ENCODE measurements around the gene RPL14. TPM values are rescaled to one million over a fixed set of nuclear protein-coding genes. Genes with fewer than 3 reads are reported as not detected.

The RPL14 gene
- total RNA-seq, 1 donor from 2014 or later: 303 TPM

- H3K27ac ChIP-seq (ENCODE audit: low read depth, low read length): no peak overlapping the region
- no peak overlapping the region for H3K9ac ChIP-seq (ENCODE audit: low read depth in 1 of 3, low read length in 3 of 3)
- H3K9me3 ChIP-seq (ENCODE audit: control insufficient read depth in 3 of 3, low read length in 3 of 3): no peaks in the 10 kb centered on the region
- H3K4me1 ChIP-seq (ENCODE audit: control insufficient read depth in 3 of 3, insufficient read depth in 3 of 3, low read length in 3 of 3): no peaks in the 10 kb centered on the region
- no peak overlapping the region for H3K4me3 ChIP-seq (ENCODE audit: low read length in 3 of 3)
- peaks cover 8 to 18% (median 15%) of the 10 kb centered on the region in 3 donors for H3K36me3 ChIP-seq (ENCODE audit: control insufficient read depth in 3 of 3, insufficient read depth in 3 of 3, low read length in 3 of 3)
- no peaks in the 10 kb centered on the region for H3K27me3 ChIP-seq (ENCODE audit: control insufficient read depth in 3 of 3, insufficient read depth in 3 of 3, low read length in 3 of 3)
These were observed 11.3 kb upstream of the RPL14 start for GRCh38 chr3:40445880-40446279.

- Histone ChIP-seq H3K27me3 (ENCODE audit: control insufficient read depth in 3 of 3, insufficient read depth in 3 of 3, low read length in 3 of 3) (no peaks in the 10 kb centered on the region), H3K36me3 (ENCODE audit: control insufficient read depth in 3 of 3, insufficient read depth in 3 of 3, low read length in 3 of 3) (peaks cover 8 to 12% (median 12%) of the 10 kb centered on the region in 3 donors), H3K4me1 (ENCODE audit: control insufficient read depth in 3 of 3, insufficient read depth in 3 of 3, low read length in 3 of 3) (peaks cover 7 to 19% (median 16%) of the 10 kb centered on the region in 3 donors), H3K27ac (ENCODE audit: low read depth, low read length) (no peak overlapping the region), H3K9ac (ENCODE audit: low read depth in 1 of 3, low read length in 3 of 3) (no peak overlapping the region), H3K9me3 (ENCODE audit: control insufficient read depth in 3 of 3, low read length in 3 of 3) (no peaks in the 10 kb centered on the region), H3K4me3 (ENCODE audit: low read length in 3 of 3) (no peak overlapping the region)
These were observed 6.7 kb upstream of the RPL14 start for GRCh38 chr3:40450438-40450837.

- no peak overlapping the region for H3K4me3 ChIP-seq (ENCODE audit: low read length in 3 of 3)
- peaks cover 9 to 19% (median 19%) of the 10 kb centered on the region in 3 donors for H3K4me1 ChIP-seq (ENCODE audit: control insufficient read depth in 3 of 3, insufficient read depth in 3 of 3, low read length in 3 of 3)
- H3K36me3 ChIP-seq (ENCODE audit: control insufficient read depth in 3 of 3, insufficient read depth in 3 of 3, low read length in 3 of 3): peaks cover 2 to 6% (median 5%) of the 10 kb centered on the region in 3 donors
- H3K9me3 ChIP-seq (ENCODE audit: control insufficient read depth in 3 of 3, low read length in 3 of 3): no peaks in the 10 kb centered on the region
- H3K9ac ChIP-seq (ENCODE audit: low read depth in 1 of 3, low read length in 3 of 3): no peak overlapping the region
- H3K27ac ChIP-seq (ENCODE audit: low read depth, low read length): no peak overlapping the region
- H3K27me3 ChIP-seq (ENCODE audit: control insufficient read depth in 3 of 3, insufficient read depth in 3 of 3, low read length in 3 of 3): no peaks in the 10 kb centered on the region
These were observed 5.6 kb upstream of the RPL14 start for GRCh38 chr3:40451551-40451950.

GRCh38 chr3:40452057-40452456 is 5.1 kb upstream of the RPL14 start:
- no peaks in the 10 kb centered on the region for H3K9me3 ChIP-seq (ENCODE audit: control insufficient read depth in 3 of 3, low read length in 3 of 3)
- H3K9ac ChIP-seq (ENCODE audit: low read depth in 1 of 3, low read length in 3 of 3): peak overlapping the region in 2 of 3 donors; percentile 91 to 93
- H3K36me3 ChIP-seq (ENCODE audit: control insufficient read depth in 3 of 3, insufficient read depth in 3 of 3, low read length in 3 of 3): peaks cover 0 to 6% (median 5%) of the 10 kb centered on the region in 3 donors
- H3K27me3 ChIP-seq (ENCODE audit: control insufficient read depth in 3 of 3, insufficient read depth in 3 of 3, low read length in 3 of 3): no peaks in the 10 kb centered on the region
- peaks cover 9 to 19% (median 19%) of the 10 kb centered on the region in 3 donors for H3K4me1 ChIP-seq (ENCODE audit: control insufficient read depth in 3 of 3, insufficient read depth in 3 of 3, low read length in 3 of 3)
- H3K4me3 ChIP-seq (ENCODE audit: low read length in 3 of 3): peak overlapping the region; percentile 93 to 96 (median 95)
- H3K27ac ChIP-seq (ENCODE audit: low read depth, low read length): peak overlapping the region; percentile 94

GRCh38 chr3:40452562-40452875 is 4.6 kb upstream of the RPL14 start:
- peaks cover 0 to 6% (median 5%) of the 10 kb centered on the region in 3 donors for H3K36me3 ChIP-seq (ENCODE audit: control insufficient read depth in 3 of 3, insufficient read depth in 3 of 3, low read length in 3 of 3)
- peak overlapping the region; percentile 91 to 95 (median 93) for H3K9ac ChIP-seq (ENCODE audit: low read depth in 1 of 3, low read length in 3 of 3)
- H3K27ac ChIP-seq (ENCODE audit: low read depth, low read length): peak overlapping the region; percentile 94
- peak overlapping the region; percentile 93 to 96 (median 95) for H3K4me3 ChIP-seq (ENCODE audit: low read length in 3 of 3)
- H3K4me1 ChIP-seq (ENCODE audit: control insufficient read depth in 3 of 3, insufficient read depth in 3 of 3, low read length in 3 of 3): peaks cover 9 to 22% (median 19%) of the 10 kb centered on the region in 3 donors
- no peaks in the 10 kb centered on the region for H3K27me3 ChIP-seq (ENCODE audit: control insufficient read depth in 3 of 3, insufficient read depth in 3 of 3, low read length in 3 of 3)
- no peaks in the 10 kb centered on the region for H3K9me3 ChIP-seq (ENCODE audit: control insufficient read depth in 3 of 3, low read length in 3 of 3)

- peak overlapping the region; percentile 93 to 96 (median 95) for H3K4me3 ChIP-seq (ENCODE audit: low read length in 3 of 3)
- H3K9me3 ChIP-seq (ENCODE audit: control insufficient read depth in 3 of 3, low read length in 3 of 3): no peaks in the 10 kb centered on the region
- peak overlapping the region; percentile 91 to 95 (median 93) for H3K9ac ChIP-seq (ENCODE audit: low read depth in 1 of 3, low read length in 3 of 3)
- peaks cover 0 to 6% (median 6%) of the 10 kb centered on the region in 3 donors for H3K36me3 ChIP-seq (ENCODE audit: control insufficient read depth in 3 of 3, insufficient read depth in 3 of 3, low read length in 3 of 3)
- no peaks in the 10 kb centered on the region for H3K27me3 ChIP-seq (ENCODE audit: control insufficient read depth in 3 of 3, insufficient read depth in 3 of 3, low read length in 3 of 3)
- peak overlapping the region; percentile 94 for H3K27ac ChIP-seq (ENCODE audit: low read depth, low read length)
- peaks cover 14 to 28% (median 24%) of the 10 kb centered on the region in 3 donors for H3K4me1 ChIP-seq (ENCODE audit: control insufficient read depth in 3 of 3, insufficient read depth in 3 of 3, low read length in 3 of 3)
These were observed 4.0 kb upstream of the RPL14 start for GRCh38 chr3:40452876-40453730.

GRCh38 chr3:40453933-40454332 is 3.2 kb upstream of the RPL14 start:
- Histone ChIP-seq H3K27me3 (ENCODE audit: control insufficient read depth in 3 of 3, insufficient read depth in 3 of 3, low read length in 3 of 3) (no peaks in the 10 kb centered on the region), H3K9ac (ENCODE audit: low read depth in 1 of 3, low read length in 3 of 3) (peak overlapping the region; percentile 87 to 93 (median 89))

GRCh38 chr3:40455328-40455727 is 1.8 kb upstream of the RPL14 start:
- Histone ChIP-seq H3K9ac (ENCODE audit: low read depth in 1 of 3, low read length in 3 of 3) (no peak overlapping the region), H3K4me3 (ENCODE audit: low read length in 3 of 3) (no peak overlapping the region), H3K9me3 (ENCODE audit: control insufficient read depth in 3 of 3, low read length in 3 of 3) (no peaks in the 10 kb centered on the region), H3K27me3 (ENCODE audit: control insufficient read depth in 3 of 3, insufficient read depth in 3 of 3, low read length in 3 of 3) (no peaks in the 10 kb centered on the region), H3K36me3 (ENCODE audit: control insufficient read depth in 3 of 3, insufficient read depth in 3 of 3, low read length in 3 of 3) (peaks cover 9 to 22% (median 18%) of the 10 kb centered on the region in 3 donors), H3K4me1 (ENCODE audit: control insufficient read depth in 3 of 3, insufficient read depth in 3 of 3, low read length in 3 of 3) (peaks cover 19 to 36% (median 34%) of the 10 kb centered on the region in 3 donors), H3K27ac (ENCODE audit: low read depth, low read length) (no peak overlapping the region)

More at GRCh38 chr3:40453933-40454332, 3.2 kb upstream of the RPL14 start:
- H3K9me3 ChIP-seq (ENCODE audit: control insufficient read depth in 3 of 3, low read length in 3 of 3): no peaks in the 10 kb centered on the region
- peak overlapping the region; percentile 93 to 96 (median 95) for H3K4me3 ChIP-seq (ENCODE audit: low read length in 3 of 3)
- peaks cover 19 to 36% (median 32%) of the 10 kb centered on the region in 3 donors for H3K4me1 ChIP-seq (ENCODE audit: control insufficient read depth in 3 of 3, insufficient read depth in 3 of 3, low read length in 3 of 3)
- H3K36me3 ChIP-seq (ENCODE audit: control insufficient read depth in 3 of 3, insufficient read depth in 3 of 3, low read length in 3 of 3): peaks cover 4 to 14% (median 11%) of the 10 kb centered on the region in 3 donors
- H3K27ac ChIP-seq (ENCODE audit: low read depth, low read length): peak overlapping the region; percentile 94

- Histone ChIP-seq H3K9ac (ENCODE audit: low read depth in 1 of 3, low read length in 3 of 3) (peak overlapping the region; percentile 89 to 96 (median 95)), H3K27ac (ENCODE audit: low read depth, low read length) (peak overlapping the region; percentile 89)
These were observed 730 bp upstream of the RPL14 start for GRCh38 chr3:40456279-40456939.

More at GRCh38 chr3:40456279-40456939, 730 bp upstream of the RPL14 start:
- H3K36me3 ChIP-seq (ENCODE audit: control insufficient read depth in 3 of 3, insufficient read depth in 3 of 3, low read length in 3 of 3): peaks cover 13 to 27% (median 24%) of the 10 kb centered on the region in 3 donors
- peaks cover 19 to 36% (median 34%) of the 10 kb centered on the region in 3 donors for H3K4me1 ChIP-seq (ENCODE audit: control insufficient read depth in 3 of 3, insufficient read depth in 3 of 3, low read length in 3 of 3)
- no peaks in the 10 kb centered on the region for H3K27me3 ChIP-seq (ENCODE audit: control insufficient read depth in 3 of 3, insufficient read depth in 3 of 3, low read length in 3 of 3)
- H3K9me3 ChIP-seq (ENCODE audit: control insufficient read depth in 3 of 3, low read length in 3 of 3): no peaks in the 10 kb centered on the region
- peak overlapping the region; percentile 91 to 98 (median 93) for H3K4me3 ChIP-seq (ENCODE audit: low read length in 3 of 3)

Measured in skeletal muscle tissue (tissue), 4 donors.